PC-3 (cell line): ENCODE measurements around the gene AGAP1.

Source experiments
- CTCF ChIP-seq: fragments of 300-600 bp; sonication (generic); conservative IDR thresholded peaks from 2 replicates; pipeline ENCODE4 v1.5.1; 2017; ENCODE audit warnings: antibody characterized with exemption, low read depth, mild to moderate bottlenecking, low read length
- EZH2 ChIP-seq: fragments of 300-600 bp; sonication (generic); IDR thresholded peaks from one replicate; pipeline ENCODE4 v1.6.1; 2017; ENCODE audit warnings: antibody characterized with exemption, mild to moderate bottlenecking, low read length; ENCODE audit not compliant: unreplicated experiment

GRCh38 chr2:235768606-235769005 lies 274.8 kb downstream of the AGAP1 start:
- TF ChIP-seq CTCF (no peak), EZH2 (no peak)
